ENCODE measurements around the gene COX20. TPM values are rescaled to one million over a fixed set of nuclear protein-coding genes. Genes with fewer than 3 reads are reported as not detected.
A peak's percentile ranks its signal among the peaks of the same experiment; 100 is the strongest.
"Not testable (repeated sequence)": the region's sequence is repeated elsewhere in the genome, so short reads cannot be mapped to it uniquely, and the experiment has no call there.

COX20 gene
- total RNA-seq, 1 donor from 2014 or later: 29.3 TPM

- H3K9me3 Mint-ChIP-seq: no peaks in the 10 kb centered on the region
- H3K36me3 Mint-ChIP-seq: no peaks in the 10 kb centered on the region
- H3K27me3 Mint-ChIP-seq (ENCODE audit: low read depth): no peaks in the 10 kb centered on the region
- H3K27ac Mint-ChIP-seq: no peak overlapping the region
- H3K4me1 Mint-ChIP-seq: no peaks in the 10 kb centered on the region
- TF ChIP-seq CTCF (IDR thresholded peaks at IDR 0.05; ENCODE audit: unreplicated experiment): no peak
- H3K4me3 Mint-ChIP-seq: no peak overlapping the region
- DNase-seq (ENCODE audit: low spot score in 2 of 2, unreplicated experiment in 2 of 2): no peak
Measured at GRCh38 chr1:244792188-244792850, 43.1 kb upstream of the COX20 start.

GRCh38 chr1:244794071-244794470, 41.4 kb upstream of the COX20 start:
- no peak for DNase-seq (ENCODE audit: low spot score in 2 of 2, unreplicated experiment in 2 of 2)
- no peaks in the 10 kb centered on the region for H3K36me3 Mint-ChIP-seq
- H3K4me1 Mint-ChIP-seq: no peaks in the 10 kb centered on the region
- H3K4me3 Mint-ChIP-seq: no peak overlapping the region
- H3K27me3 Mint-ChIP-seq (ENCODE audit: low read depth): no peaks in the 10 kb centered on the region
- no peak for TF ChIP-seq CTCF (IDR thresholded peaks at IDR 0.05; ENCODE audit: unreplicated experiment)
- no peak overlapping the region for H3K27ac Mint-ChIP-seq
- no peaks in the 10 kb centered on the region for H3K9me3 Mint-ChIP-seq

- H3K27me3 Mint-ChIP-seq (ENCODE audit: low read depth); H3K36me3 Mint-ChIP-seq; H3K27ac Mint-ChIP-seq; H3K4me1 Mint-ChIP-seq; DNase-seq (ENCODE audit: low spot score in 2 of 2, unreplicated experiment in 2 of 2); H3K4me3 Mint-ChIP-seq; H3K9me3 Mint-ChIP-seq: not testable (repeated sequence)
Measured at GRCh38 chr1:244794516-244794915, 40.9 kb upstream of the COX20 start.

GRCh38 chr1:244796719-244797406, 38.6 kb upstream of the COX20 start:
- DNase-seq (ENCODE audit: low spot score in 2 of 2, unreplicated experiment in 2 of 2): peak in 1 of 2 experiments; percentile 74

GRCh38 chr1:244800821-244801220, 34.6 kb upstream of the COX20 start:
- DNase-seq (ENCODE audit: low spot score in 2 of 2, unreplicated experiment in 2 of 2): no peak
- H3K9me3 Mint-ChIP-seq: no peaks in the 10 kb centered on the region
- TF ChIP-seq CTCF (IDR thresholded peaks at IDR 0.05; ENCODE audit: unreplicated experiment): no peak
- no peak overlapping the region for H3K4me3 Mint-ChIP-seq
- no peaks in the 10 kb centered on the region for H3K36me3 Mint-ChIP-seq
- no peak overlapping the region for H3K27ac Mint-ChIP-seq
- no peaks in the 10 kb centered on the region for H3K4me1 Mint-ChIP-seq
- H3K27me3 Mint-ChIP-seq (ENCODE audit: low read depth): no peaks in the 10 kb centered on the region

More at GRCh38 chr1:244796719-244797406, 38.6 kb upstream of the COX20 start:
- H3K27me3 Mint-ChIP-seq (ENCODE audit: low read depth): no peaks in the 10 kb centered on the region
- peak; percentile 93 for TF ChIP-seq CTCF (IDR thresholded peaks at IDR 0.05; ENCODE audit: unreplicated experiment)
- no peaks in the 10 kb centered on the region for H3K4me1 Mint-ChIP-seq
- H3K9me3 Mint-ChIP-seq: no peaks in the 10 kb centered on the region
- no peaks in the 10 kb centered on the region for H3K36me3 Mint-ChIP-seq
- H3K27ac Mint-ChIP-seq: no peak overlapping the region
- H3K4me3 Mint-ChIP-seq: no peak overlapping the region

GRCh38 chr1:244801246-244801645, 34.2 kb upstream of the COX20 start:
- Mint-ChIP-seq H3K4me3 (no peak overlapping the region), H3K36me3 (no peaks in the 10 kb centered on the region), H3K9me3 (no peaks in the 10 kb centered on the region), H3K27me3 (ENCODE audit: low read depth) (no peaks in the 10 kb centered on the region), H3K27ac (no peak overlapping the region), H3K4me1 (no peaks in the 10 kb centered on the region)
- peak; percentile 66 for TF ChIP-seq CTCF (IDR thresholded peaks at IDR 0.05; ENCODE audit: unreplicated experiment)
- no peak for DNase-seq (ENCODE audit: low spot score in 2 of 2, unreplicated experiment in 2 of 2)
